ENCODE results near the gene MAT1A.

DNA sequence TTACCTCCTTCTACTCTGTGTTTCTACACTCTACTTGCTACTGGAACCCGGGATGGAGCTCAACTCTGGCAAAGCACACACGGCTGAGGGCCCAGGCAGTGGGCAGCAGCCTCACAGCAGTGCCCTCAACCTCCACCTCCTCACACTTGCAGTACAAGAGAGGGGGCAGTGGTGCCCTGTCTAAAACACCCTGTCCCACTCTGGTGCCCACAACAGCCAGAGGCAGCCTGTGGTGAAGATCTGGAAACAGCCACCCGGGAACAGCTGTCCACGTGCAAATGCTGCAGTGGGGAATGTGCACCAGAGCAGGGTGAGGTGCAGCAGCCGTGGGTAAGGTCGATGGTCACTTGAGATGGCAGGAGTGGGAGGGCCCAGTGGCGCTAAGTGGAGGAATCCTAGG, 13.7 kb downstream of the MAT1A start:
- TF ChIP-seq, protein P1, sequence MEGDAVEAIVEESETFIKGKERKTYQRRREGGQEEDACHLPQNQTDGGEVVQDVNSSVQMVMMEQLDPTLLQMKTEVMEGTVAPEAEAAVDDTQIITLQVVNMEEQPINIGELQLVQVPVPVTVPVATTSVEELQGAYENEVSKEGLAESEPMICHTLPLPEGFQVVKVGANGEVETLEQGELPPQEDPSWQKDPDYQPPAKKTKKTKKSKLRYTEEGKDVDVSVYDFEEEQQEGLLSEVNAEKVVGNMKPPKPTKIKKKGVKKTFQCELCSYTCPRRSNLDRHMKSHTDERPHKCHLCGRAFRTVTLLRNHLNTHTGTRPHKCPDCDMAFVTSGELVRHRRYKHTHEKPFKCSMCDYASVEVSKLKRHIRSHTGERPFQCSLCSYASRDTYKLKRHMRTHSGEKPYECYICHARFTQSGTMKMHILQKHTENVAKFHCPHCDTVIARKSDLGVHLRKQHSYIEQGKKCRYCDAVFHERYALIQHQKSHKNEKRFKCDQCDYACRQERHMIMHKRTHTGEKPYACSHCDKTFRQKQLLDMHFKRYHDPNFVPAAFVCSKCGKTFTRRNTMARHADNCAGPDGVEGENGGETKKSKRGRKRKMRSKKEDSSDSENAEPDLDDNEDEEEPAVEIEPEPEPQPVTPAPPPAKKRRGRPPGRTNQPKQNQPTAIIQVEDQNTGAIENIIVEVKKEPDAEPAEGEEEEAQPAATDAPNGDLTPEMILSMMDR (conservative IDR thresholded peaks at IDR 0.05; ENCODE audit: low read depth in 2 of 2), result no peak
- no peak for TF ChIP-seq EZH2phosphoT487 (IDR thresholded peaks at IDR 0.05; ENCODE audit: unreplicated experiment)
- no peak for TF ChIP-seq POLR2AphosphoS5 (IDR thresholded peaks at IDR 0.05; ENCODE audit: low read depth)
- TF ChIP-seq, protein P2, sequence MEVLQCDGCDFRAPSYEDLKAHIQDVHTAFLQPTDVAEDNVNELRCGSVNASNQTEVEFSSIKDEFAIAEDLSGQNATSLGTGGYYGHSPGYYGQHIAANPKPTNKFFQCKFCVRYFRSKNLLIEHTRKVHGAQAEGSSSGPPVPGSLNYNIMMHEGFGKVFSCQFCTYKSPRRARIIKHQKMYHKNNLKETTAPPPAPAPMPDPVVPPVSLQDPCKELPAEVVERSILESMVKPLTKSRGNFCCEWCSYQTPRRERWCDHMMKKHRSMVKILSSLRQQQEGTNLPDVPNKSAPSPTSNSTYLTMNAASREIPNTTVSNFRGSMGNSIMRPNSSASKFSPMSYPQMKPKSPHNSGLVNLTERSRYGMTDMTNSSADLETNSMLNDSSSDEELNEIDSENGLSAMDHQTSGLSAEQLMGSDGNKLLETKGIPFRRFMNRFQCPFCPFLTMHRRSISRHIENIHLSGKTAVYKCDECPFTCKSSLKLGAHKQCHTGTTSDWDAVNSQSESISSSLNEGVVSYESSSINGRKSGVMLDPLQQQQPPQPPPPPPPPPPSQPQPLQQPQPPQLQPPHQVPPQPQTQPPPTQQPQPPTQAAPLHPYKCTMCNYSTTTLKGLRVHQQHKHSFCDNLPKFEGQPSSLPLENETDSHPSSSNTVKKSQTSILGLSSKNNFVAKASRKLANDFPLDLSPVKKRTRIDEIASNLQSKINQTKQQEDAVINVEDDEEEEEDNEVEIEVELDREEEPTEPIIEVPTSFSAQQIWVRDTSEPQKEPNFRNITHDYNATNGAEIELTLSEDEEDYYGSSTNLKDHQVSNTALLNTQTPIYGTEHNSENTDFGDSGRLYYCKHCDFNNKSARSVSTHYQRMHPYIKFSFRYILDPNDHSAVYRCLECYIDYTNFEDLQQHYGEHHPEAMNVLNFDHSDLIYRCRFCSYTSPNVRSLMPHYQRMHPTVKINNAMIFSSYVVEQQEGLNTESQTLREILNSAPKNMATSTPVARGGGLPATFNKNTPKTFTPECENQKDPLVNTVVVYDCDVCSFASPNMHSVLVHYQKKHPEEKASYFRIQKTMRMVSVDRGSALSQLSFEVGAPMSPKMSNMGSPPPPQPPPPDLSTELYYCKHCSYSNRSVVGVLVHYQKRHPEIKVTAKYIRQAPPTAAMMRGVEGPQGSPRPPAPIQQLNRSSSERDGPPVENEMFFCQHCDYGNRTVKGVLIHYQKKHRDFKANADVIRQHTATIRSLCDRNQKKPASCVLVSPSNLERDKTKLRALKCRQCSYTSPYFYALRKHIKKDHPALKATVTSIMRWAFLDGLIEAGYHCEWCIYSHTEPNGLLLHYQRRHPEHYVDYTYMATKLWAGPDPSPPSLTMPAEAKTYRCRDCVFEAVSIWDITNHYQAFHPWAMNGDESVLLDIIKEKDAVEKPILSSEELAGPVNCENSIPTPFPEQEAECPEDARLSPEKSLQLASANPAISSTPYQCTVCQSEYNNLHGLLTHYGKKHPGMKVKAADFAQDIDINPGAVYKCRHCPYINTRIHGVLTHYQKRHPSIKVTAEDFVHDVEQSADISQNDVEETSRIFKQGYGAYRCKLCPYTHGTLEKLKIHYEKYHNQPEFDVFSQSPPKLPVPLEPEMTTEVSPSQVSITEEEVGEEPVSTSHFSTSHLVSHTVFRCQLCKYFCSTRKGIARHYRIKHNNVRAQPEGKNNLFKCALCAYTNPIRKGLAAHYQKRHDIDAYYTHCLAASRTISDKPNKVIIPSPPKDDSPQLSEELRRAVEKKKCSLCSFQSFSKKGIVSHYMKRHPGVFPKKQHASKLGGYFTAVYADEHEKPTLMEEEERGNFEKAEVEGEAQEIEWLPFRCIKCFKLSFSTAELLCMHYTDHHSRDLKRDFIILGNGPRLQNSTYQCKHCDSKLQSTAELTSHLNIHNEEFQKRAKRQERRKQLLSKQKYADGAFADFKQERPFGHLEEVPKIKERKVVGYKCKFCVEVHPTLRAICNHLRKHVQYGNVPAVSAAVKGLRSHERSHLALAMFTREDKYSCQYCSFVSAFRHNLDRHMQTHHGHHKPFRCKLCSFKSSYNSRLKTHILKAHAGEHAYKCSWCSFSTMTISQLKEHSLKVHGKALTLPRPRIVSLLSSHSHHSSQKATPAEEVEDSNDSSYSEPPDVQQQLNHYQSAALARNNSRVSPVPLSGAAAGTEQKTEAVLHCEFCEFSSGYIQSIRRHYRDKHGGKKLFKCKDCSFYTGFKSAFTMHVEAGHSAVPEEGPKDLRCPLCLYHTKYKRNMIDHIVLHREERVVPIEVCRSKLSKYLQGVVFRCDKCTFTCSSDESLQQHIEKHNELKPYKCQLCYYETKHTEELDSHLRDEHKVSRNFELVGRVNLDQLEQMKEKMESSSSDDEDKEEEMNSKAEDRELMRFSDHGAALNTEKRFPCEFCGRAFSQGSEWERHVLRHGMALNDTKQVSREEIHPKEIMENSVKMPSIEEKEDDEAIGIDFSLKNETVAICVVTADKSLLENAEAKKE (CRISPR knock-in tag; IDR thresholded peaks at IDR 0.05), result no peak
